D721Med (cell line): ENCODE results near the gene KLRF2.

Source experiments
- DNase-seq: peaks from one replicate; pipeline ENCODE4 v3.0.0; 2011; ENCODE audit warnings: low spot score; ENCODE audit not compliant: insufficient read length
- FAIRE-seq: peaks from 2 replicates; lab custom pipeline; 2011; peaks lifted over from hg19 to GRCh38; lab: Jason Lieb, UNC
- CTCF ChIP-seq: IDR thresholded peaks from 2 replicates; pipeline ENCODE4 v1.5.1; 2012; ENCODE audit warnings: mild to moderate bottlenecking, control low read depth; ENCODE audit not compliant: insufficient read depth; ENCODE audit errors: missing control alignments

Gene KLRF2

GRCh38 chr12:9902539-9903228, 21.4 kb downstream of the KLRF2 start:
- DNase-seq (no peak), FAIRE-seq (no peak)
- TF ChIP-seq CTCF: no peak

- no peak for TF ChIP-seq CTCF
- DNase-seq (no peak), FAIRE-seq (no peak)
Observed at GRCh38 chr12:9906873-9907272, 25.6 kb downstream of the KLRF2 start.

DNA sequence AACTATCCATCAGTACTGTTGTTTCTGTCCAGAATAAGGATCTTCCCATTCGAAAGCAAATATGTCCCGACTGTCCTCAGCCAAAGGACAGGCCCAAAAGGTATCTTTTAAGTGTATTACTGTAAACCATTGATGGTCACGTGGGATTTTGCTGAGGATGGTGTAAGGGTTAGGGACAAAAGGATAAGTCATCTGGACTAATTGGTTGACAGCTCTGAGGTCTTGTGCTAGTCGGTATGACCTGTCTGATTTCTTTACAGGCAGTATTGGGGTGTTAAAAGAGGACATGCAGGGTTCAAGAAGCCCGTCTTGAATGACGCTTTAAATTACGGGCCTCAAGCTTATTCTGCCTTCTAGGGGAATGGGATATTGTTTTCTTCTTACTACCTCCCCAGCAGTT, 26.5 kb downstream of the KLRF2 start:
- TF ChIP-seq CTCF: no peak
- no peak for DNase-seq

GRCh38 chr12:9908350-9908749, 27.1 kb downstream of the KLRF2 start:
- no peak for DNase-seq
- no peak for TF ChIP-seq CTCF
- FAIRE-seq: no peak

More for the DNA sequence above, 26.5 kb downstream of the KLRF2 start:
- FAIRE-seq: no peak

- TF ChIP-seq CTCF: no peak
- FAIRE-seq: no peak
- no peak for DNase-seq
Observed at GRCh38 chr12:9909724-9910123, 28.4 kb downstream of the KLRF2 start.

GRCh38 chr12:9910716-9911421, 29.6 kb downstream of the KLRF2 start:
- DNase-seq (no peak), FAIRE-seq (no peak)
- TF ChIP-seq CTCF: no peak

DNA sequence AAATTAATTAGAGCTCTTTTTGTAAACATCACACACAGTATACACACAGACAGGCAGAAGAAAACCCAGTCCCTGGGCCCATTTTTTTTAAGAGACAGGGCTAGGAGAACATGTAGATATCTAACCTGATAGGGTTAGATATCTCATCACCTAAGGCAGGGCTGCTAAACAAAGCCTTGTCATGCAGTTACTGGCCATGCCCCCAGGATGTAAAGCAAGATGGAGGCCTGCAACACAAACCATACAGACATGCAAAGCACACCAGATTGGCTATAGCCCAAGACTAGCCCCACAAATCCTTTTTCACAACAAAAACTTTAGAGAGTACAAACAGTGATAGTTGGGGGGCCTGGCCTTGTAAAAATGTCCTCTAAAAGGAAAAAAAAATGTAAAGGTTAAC, 30.4 kb downstream of the KLRF2 start:
- no peak for TF ChIP-seq CTCF
- no peak for FAIRE-seq
- no peak for DNase-seq
